ENCODE data around the gene C22orf15. TPM values are rescaled to one million over a fixed set of nuclear protein-coding genes. Genes with fewer than 3 reads are reported as not detected.

Gene C22orf15
- total and polyA plus RNA-seq, 2 of the 8 experiments (the other 6 are each of a cell fraction or from before 2014, with no cell fraction given), result 4.2 to 4.9 TPM

DNA sequence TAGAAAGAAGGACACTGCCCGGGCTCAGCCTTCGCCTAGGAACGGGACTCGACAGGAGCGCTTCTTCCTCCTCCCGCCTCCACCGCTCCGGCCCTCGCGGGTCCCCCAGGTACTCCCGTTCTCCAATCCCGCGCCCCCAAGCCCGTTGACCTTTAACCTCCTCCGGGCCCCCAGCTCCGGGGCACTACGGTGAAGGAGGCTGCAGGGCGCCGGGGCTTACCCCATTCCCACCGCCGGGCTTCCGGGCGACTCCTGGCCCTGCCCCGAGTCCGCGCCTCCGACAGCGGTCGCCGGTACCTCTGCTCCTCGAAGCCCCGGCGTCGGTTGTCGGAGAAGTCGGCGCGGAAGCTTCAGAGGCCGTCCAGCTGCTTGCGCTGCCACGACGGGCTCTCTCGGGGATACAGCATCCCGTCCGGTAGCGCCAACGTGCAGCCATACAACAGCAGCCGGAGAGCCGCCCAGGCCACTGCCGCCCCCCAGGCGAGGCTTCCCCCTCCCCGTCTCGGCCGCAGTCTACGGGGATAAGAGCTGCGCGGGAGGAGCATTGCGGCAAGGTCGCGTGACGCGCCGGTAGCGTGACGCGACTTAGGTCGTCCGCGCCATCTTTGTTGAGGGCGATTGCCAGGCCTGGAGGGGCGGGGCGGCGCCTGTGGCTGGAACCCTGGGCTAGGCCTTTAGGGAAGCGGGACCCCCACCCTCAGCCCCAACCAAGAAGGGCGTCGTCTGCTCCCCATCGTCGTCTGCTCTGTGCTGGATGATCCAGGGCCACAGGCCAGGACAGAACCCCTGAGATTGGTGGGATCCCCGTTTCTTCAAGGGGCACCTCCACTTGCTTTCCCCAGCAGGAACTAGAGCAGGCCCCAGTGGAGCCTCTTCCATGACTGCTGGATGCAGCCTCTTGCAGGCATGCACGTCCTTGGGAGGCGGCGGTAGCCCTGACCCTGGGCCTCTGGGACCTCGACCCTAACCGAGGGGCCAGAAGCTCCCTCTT lies 45.7 kb upstream of the C22orf15 start:
- H2BK20ac ChIP-seq (ENCODE audit: low read length), result no peak overlapping the region
- H2AK5ac ChIP-seq (ENCODE audit: low read depth, low read length), result no peak overlapping the region
- H3K18ac ChIP-seq (ENCODE audit: extremely low read depth, low read length), result peak overlapping the region; percentile 87
- H3K56ac ChIP-seq (replicated peaks; ENCODE audit: insufficient read length, low read depth, low read length), result peak overlapping the region; percentile 24
- peak overlapping the region; percentile 76 to 89 (median 83) for H3K4me3 ChIP-seq (ENCODE audit: extremely low read depth in 1 of 4, insufficient read depth in 2 of 4, low read depth in 3 of 4, low read length in 4 of 4)
- peak overlapping the region; percentile 72; the same call in 1 of the 2 replicates for H2BK15ac ChIP-seq (ENCODE audit: low read length)
- peaks cover 0 to 5% (median 2%) of the 10 kb centered on the region in 4 experiments; a peak in 5 of 7 replicates for H3K4me1 ChIP-seq (replicated peaks in 1 of 4; ENCODE audit: control insufficient read depth in 3 of 4, insufficient read depth in 4 of 4, low read length in 3 of 4)
- H2AFZ ChIP-seq (ENCODE audit: low read length), result peak overlapping the region; percentile 100
- H3K36me3 ChIP-seq (ENCODE audit: control insufficient read depth in 2 of 4, insufficient read depth in 4 of 4, low read length in 3 of 4), result peaks cover 5 to 17% (median 8%) of the 10 kb centered on the region in 4 experiments; a peak in 6 of 8 replicates
- 0 out of 2 replicates have a peak overlapping the region, but pooled peaks have one; percentile 75 for H2BK12ac ChIP-seq (ENCODE audit: low read depth, low read length)
- H4K91ac ChIP-seq (replicated peaks; ENCODE audit: insufficient read length, low read length), result peak overlapping the region; percentile 75
- H2BK120ac ChIP-seq (replicated peaks; ENCODE audit: low read depth, low read length), result peak overlapping the region; percentile 72
- FAIRE-seq (no peak), DNase-seq (ENCODE audit: low read depth in 1 of 2, low spot score in 2 of 2) (peak; percentile 64 to 96)
- H3K79me2 ChIP-seq (ENCODE audit: control insufficient read depth in 1 of 2, insufficient read depth in 2 of 2, low read length in 2 of 2), result peaks cover 0 to 6% of the 10 kb centered on the region in 2 experiments; a peak in 1 of 4 replicates
- peak overlapping the region; percentile 86 for H2BK5ac ChIP-seq (ENCODE audit: low read depth, low read length)
- H4K8ac ChIP-seq (ENCODE audit: extremely low read depth, insufficient read depth, low read length), result peak overlapping the region; percentile 91
- H3K4me2 ChIP-seq (ENCODE audit: insufficient read depth in 1 of 2, low read depth in 2 of 2, low read length in 2 of 2), result peak overlapping the region; percentile 54 to 60
- peaks cover 12% of the 10 kb centered on the region for H3K79me1 ChIP-seq (ENCODE audit: low read depth, low read length)
- H3K9ac ChIP-seq (replicated peaks in 1 of 4; ENCODE audit: extremely low read depth in 1 of 4, low read depth in 3 of 4, low read length in 3 of 4), result peak overlapping the region; percentile 56 to 86 (median 71)
- H4K5ac ChIP-seq (ENCODE audit: insufficient read length, low read depth, low read length), result peak overlapping the region; percentile 53
- H3K4ac ChIP-seq (replicated peaks; ENCODE audit: insufficient read length, low read depth, low read length), result no peak overlapping the region
- peaks cover 0 to 5% of the 10 kb centered on the region in 2 experiments for H4K20me1 ChIP-seq (replicated peaks in 1 of 2; ENCODE audit: control insufficient read depth in 1 of 2, insufficient read depth in 2 of 2, low read length in 2 of 2)
- H3K27ac ChIP-seq (ENCODE audit: low read depth, low read length), result peak overlapping the region; percentile 57; the same call in 1 of the 2 replicates
- H3K27me3 ChIP-seq (replicated peaks in 1 of 4; ENCODE audit: control insufficient read depth in 3 of 4, extremely low read depth in 1 of 4, insufficient read depth in 3 of 4, low read length in 3 of 4), result no peaks in the 10 kb centered on the region; a peak in 1 of 7 replicates
- 8% methylated on average over 61 of the region's 84 CpGs; no CpG with 5 or more reads in 1 of the 2 experiments for WGBS, 2 experiments (ENCODE audit: extremely low coverage in 1 of 2, insufficient coverage in 1 of 2, insufficient read length in 1 of 2, insufficient replicate concordance in 2 of 2, low coverage in 1 of 2, low lambda C conversion rate in 2 of 2, missing lambda C conversion rate in 1 of 2)
- ChIA-PET CTCF (ENCODE audit: partially characterized antibody) (interaction anchor here (1.2 to 2.5 kb wide), 4 partner anchors 11 to 133 kb away, joined by 3 to 7 read pairs (median 5); partner anchors contain the start of genes C22orf15 and VPREB3), POLR2A (ENCODE audit: partially characterized antibody) (interaction anchor here (0.8 to 2.0 kb wide), 9 partner anchors 10 to 141 kb away, joined by 3 to 9 read pairs (median 3); partner anchors contain the start of genes SLC2A11, SMARCB1 and ZNF70)
- H3K14ac ChIP-seq (ENCODE audit: insufficient read length), result no peak overlapping the region
- no peaks in the 10 kb centered on the region for H3K23me2 ChIP-seq (ENCODE audit: low read depth, low read length)
- H3K9me3 ChIP-seq (ENCODE audit: insufficient read depth in 2 of 2, low read depth in 1 of 2, low read length in 1 of 2), result no peaks in the 10 kb centered on the region
- no peak overlapping the region for H3K23ac ChIP-seq (ENCODE audit: insufficient read length)
- TF ChIP-seq SIRT6 (IDR thresholded peaks at IDR 0.05; ENCODE audit: low read length) (no peak), CHD1 (IDR thresholded peaks at IDR 0.05; ENCODE audit: low read depth, low read length) (0 out of 2 replicates have a peak, but pooled peaks have one; percentile 25), TAF1 (IDR thresholded peaks at IDR 0.05; ENCODE audit: low read depth, low read length) (peak; percentile 82), SP2 (IDR thresholded peaks at IDR 0.05; ENCODE audit: low read length) (no peak), RNF2 (IDR thresholded peaks at IDR 0.05; ENCODE audit: borderline replicate concordance, low read depth, low read length, missing control alignments, poor library complexity, severe bottlenecking) (peak; percentile 21), ASH2L (IDR thresholded peaks at IDR 0.05; ENCODE audit: low read length) (peak; percentile 70), GTF2F1 (IDR thresholded peaks at IDR 0.05; ENCODE audit: borderline replicate concordance, low read depth, low read length) (no peak), SIN3A (conservative IDR thresholded peaks at IDR 0.05 in 1 of 2, IDR thresholded peaks at IDR 0.05 in 1 of 2; ENCODE audit: low read depth in 1 of 2, low read length in 2 of 2) (peak; percentile 13 to 88; a peak in 2 of 4 replicates), YY1 (IDR thresholded peaks at IDR 0.05; ENCODE audit: low read depth, low read length) (peak; percentile 100), KDM4A (IDR thresholded peaks at IDR 0.05; ENCODE audit: low read depth, low read length, severe bottlenecking) (peak; percentile 91)

All from H1 (cell line).